K562 (cell line): ENCODE results near the gene LIMS1. TPM values are rescaled to one million over a fixed set of nuclear protein-coding genes. Genes with fewer than 3 reads are reported as not detected.

Source experiments
- ARHGAP35 ChIP-seq: fragments of 450-650 bp; IDR thresholded peaks from 2 replicates; pipeline ENCODE4 v1.6.1; 2018; ENCODE audit not compliant: partially characterized antibody
- CREM ChIP-seq: IDR thresholded peaks from 2 replicates; pipeline ENCODE4 v1.6.1; 2014; ENCODE audit warnings: antibody characterized with exemption, low read depth
- FOXJ3 ChIP-seq: sonication (generic); formaldehyde crosslinking; IDR thresholded peaks from 2 replicates; pipeline ENCODE4 v1.4.0; 2020; ENCODE audit warnings: mild to moderate bottlenecking, missing genetic modification reagents
- GTF2A2 ChIP-seq: IDR thresholded peaks from 2 replicates; pipeline ENCODE4 v1.6.1; 2016; ENCODE audit warnings: mild to moderate bottlenecking, missing genetic modification characterization, missing compliant biosample characterization
- KAT2B ChIP-seq: IDR thresholded peaks from one replicate; pipeline ENCODE4 v1.6.1; 2012; ENCODE audit warnings: low read depth, mild to moderate bottlenecking, control low read depth, inconsistent platforms, low read length, moderate library complexity
- MTF1 ChIP-seq: fragments of 250-450 bp; sonication (Bioruptor Pico); IDR thresholded peaks from 2 replicates; pipeline ENCODE4 v1.9.0; 2021; ENCODE audit warnings: moderate library complexity, mild to moderate bottlenecking, inconsistent platforms, borderline replicate concordance
- POLR2AphosphoS2 ChIP-seq: IDR thresholded peaks from 2 replicates; pipeline ENCODE4 v1.6.1; 2012; ENCODE audit warnings: low read length, improper control_type of control experiment
- PTTG1 ChIP-seq: fragments of 450-650 bp; IDR thresholded peaks from 2 replicates; pipeline ENCODE4 v1.6.1; 2016; ENCODE audit warnings: low read depth, mild to moderate bottlenecking, missing genetic modification characterization, missing compliant biosample characterization
- YY1 ChIP-seq, 3 experiments: IDR thresholded peaks; 2 replicates each; pipeline ENCODE4 v1.6.1; 2011; ENCODE audit warnings: low read length in 2 of 3, mild to moderate bottlenecking in 2 of 3, moderate library complexity in 2 of 3, borderline replicate concordance in 1 of 3, control low read depth in 1 of 3, low read depth in 1 of 3; ENCODE audit not compliant: insufficient read depth in 3 of 3, insufficient replicate concordance in 2 of 3, control insufficient read depth in 1 of 3, insufficient read length in 1 of 3; ENCODE audit errors: extremely low read depth in 1 of 3
- ZNF124 ChIP-seq: sonication (generic); formaldehyde crosslinking; IDR thresholded peaks from 2 replicates; pipeline ENCODE4 v1.8.1; 2022; ENCODE audit warnings: missing genetic modification reagents
- ZNF23 ChIP-seq: fragments of 250-450 bp; sonication (Bioruptor Pico); IDR thresholded peaks from 2 replicates; pipeline ENCODE4 v1.4.0; 2020; ENCODE audit warnings: mild to moderate bottlenecking
- ZNF431 ChIP-seq: sonication (generic); formaldehyde crosslinking; IDR thresholded peaks from 2 replicates; pipeline ENCODE4 v1.8.0; 2022; ENCODE audit warnings: mild to moderate bottlenecking, missing genetic modification reagents
- polyA plus RNA-seq, 8 experiments: library from polyadenylated mRNA; depleted of rRNA in 4 of 8; stranded (reverse) in 5 of 8; unstranded in 3 of 8; fragments of >200 nt; fragmentation: Nextera tagmentation in 2 of 8; fragmentation: Illumina TruSeq in 1 of 8; extraction: Ambion mirVana in 2 of 8; extraction: Trizol in 1 of 8; gene quantifications; 2 replicates each; pipeline versions ENCODE4 v1.2.1 to v1.2.3, GENCODE V29; 2011 to 2014; ENCODE audit warnings: inconsistent platforms in 1 of 8, missing spikeins in 1 of 8
- total RNA-seq, 7 experiments: library from RNA; depleted of rRNA in 6 of 7; stranded (reverse); fragments of >200 nt in 6 of 7; fragmentation: Illumina TruSeq in 2 of 7; extraction: Trizol in 2 of 7; gene quantifications; 2 replicates each; pipeline versions ENCODE4 v1.2.1 to v1.2.3, GENCODE V29; 2011 to 2021; ENCODE audit warnings: low replicate concordance in 1 of 7
- TF ChIP-seq, protein P1 (sequence below), 2 experiments: fragments of 450-650 bp; IDR thresholded peaks; 2 replicates each; pipeline ENCODE4 v1.6.1; 2016; ENCODE audit warnings: mild to moderate bottlenecking in 2 of 2, borderline replicate concordance in 1 of 2, low read depth in 1 of 2, moderate library complexity in 1 of 2
- TF ChIP-seq, protein P2 (sequence below): fragments of 450-650 bp; formaldehyde crosslinking; IDR thresholded peaks from 2 replicates; pipeline ENCODE4 v1.4.0; 2022; ENCODE audit warnings: missing genetic modification characterization
- TF ChIP-seq, protein P3 (sequence below): fragments of 450-650 bp; IDR thresholded peaks from 2 replicates; pipeline ENCODE4 v1.6.1; 2016

The LIMS1 gene
- total and polyA plus RNA-seq, 9 of the 15 experiments (the other 6 are each of a cell fraction or from before 2014, with no cell fraction given) = 52.8 to 134 (median 81.0) TPM

DNA sequence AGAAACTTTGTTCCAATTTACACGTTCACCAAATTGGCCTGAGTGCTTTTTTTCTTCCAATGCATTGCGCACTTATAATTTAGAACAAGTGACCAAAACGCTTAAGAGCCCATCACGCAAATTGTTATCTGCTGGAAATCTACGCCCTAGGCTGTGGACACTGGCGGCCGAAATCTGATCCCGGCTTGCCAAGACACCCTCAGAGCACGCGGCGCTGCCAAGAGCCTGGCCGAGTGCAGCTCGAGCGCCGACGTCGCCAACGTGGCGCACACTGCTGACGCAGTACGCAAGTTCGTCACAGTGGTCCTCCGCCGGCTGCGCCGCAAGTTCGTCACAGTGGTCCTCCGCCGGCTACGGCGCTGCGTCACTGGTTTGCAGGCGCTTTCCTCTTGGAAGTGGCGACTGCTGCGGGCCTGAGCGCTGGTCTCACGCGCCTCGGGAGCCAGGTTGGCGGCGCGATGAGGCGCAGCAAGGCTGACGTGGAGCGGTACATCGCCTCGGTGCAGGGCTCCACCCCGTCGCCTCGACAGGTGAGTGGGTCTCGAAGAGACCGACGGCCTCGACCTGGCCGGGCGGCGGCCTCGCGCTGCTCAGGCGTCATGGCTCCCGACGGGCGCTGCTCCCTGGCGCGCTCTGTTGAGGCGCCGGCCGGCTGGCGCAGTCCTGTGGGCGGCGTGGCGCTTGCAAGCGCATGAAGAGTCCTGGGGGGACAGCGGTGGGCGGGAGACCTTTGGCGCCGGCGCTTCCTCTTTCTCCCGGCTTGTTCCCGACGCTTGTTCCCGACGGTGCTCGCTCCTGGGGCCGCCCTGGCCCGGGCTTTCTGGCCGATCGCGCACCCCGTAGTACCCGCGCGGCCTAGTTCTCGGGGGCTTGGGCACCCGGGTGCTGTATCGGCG, 185.1 kb downstream of the LIMS1 start, which contains the start of gene RANBP2 (continued):
- TF ChIP-seq, protein P1, sequence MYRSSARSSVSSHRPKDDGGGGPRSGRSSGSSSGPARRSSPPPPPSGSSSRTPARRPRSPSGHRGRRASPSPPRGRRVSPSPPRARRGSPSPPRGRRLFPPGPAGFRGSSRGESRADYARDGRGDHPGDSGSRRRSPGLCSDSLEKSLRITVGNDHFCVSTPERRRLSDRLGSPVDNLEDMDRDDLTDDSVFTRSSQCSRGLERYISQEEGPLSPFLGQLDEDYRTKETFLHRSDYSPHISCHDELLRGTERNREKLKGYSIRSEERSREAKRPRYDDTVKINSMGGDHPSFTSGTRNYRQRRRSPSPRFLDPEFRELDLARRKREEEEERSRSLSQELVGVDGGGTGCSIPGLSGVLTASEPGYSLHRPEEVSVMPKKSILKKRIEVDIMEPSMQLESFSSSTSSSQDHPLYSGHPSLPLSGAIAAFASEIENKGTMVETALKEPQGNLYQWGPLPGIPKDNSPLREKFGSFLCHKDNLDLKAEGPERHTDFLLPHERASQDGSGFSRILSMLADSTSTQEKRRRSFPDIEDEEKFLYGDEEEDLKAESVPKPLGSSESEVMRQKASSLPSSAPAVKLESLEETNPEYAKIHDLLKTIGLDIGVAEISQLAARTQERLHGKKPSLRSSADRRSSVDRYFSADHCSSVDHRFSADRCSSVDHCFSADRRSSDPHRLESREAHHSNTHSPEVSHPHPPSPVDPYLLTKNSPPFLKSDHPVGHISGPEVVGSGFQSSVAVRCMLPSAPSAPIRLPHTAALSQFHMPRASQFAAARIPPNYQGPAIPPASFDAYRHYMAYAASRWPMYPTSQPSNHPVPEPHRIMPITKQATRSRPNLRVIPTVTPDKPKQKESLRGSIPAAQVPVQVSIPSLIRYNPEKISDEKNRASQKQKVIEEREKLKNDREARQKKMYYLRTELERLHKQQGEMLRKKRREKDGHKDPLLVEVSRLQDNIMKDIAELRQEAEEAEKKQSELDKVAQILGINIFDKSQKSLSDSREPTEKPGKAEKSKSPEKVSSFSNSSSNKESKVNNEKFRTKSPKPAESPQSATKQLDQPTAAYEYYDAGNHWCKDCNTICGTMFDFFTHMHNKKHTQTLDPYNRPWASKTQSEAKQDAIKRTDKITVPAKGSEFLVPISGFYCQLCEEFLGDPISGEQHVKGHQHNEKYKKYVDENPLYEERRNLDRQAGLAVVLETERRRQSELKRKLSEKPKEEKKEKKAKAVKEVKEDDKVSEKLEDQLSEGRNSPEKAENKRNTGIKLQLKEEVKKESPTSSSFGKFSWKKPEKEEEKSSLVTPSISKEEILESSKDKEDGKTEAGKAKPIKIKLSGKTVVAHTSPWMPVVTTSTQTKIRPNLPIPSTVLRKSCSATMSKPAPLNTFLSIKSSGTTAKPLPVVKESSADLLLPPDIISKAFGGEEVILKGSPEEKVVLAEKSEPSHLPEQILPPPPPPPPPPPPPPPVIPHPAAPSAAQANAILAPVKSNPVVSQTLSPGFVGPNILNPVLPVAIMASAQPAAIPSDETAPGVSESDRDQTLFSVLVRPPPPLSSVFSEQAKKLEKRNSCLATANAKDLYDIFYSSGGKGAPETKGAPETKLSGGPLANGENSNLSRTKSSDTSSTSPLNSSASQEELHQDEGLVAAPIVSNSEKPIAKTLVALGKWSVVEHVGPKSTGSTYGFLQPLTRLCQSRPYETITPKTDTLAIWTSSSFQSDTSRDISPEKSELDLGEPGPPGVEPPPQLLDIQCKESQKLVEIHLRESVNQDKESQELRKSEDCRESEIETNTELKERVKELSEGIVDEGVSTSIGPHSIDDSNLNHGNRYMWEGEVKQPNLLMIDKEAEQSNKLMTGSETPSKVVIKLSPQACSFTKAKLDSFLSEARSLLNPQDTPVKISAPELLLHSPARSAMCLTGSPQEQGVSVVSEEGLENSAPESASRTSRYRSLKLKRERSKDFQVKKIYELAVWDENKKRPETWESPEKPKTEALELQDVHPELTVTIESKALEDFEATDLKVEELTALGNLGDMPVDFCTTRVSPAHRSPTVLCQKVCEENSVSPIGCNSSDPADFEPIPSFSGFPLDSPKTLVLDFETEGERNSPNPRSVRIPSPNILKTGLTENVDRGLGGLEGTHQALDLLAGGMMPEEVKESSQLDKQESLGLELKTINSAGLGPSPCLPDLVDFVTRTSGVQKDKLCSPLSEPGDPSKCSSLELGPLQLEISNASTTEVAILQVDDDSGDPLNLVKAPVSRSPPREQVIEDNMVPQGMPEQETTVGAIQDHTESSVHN (IDR thresholded peaks at IDR 0.05; ENCODE audit: borderline replicate concordance in 1 of 2, low read depth in 1 of 2) = no peak
- peak; percentile 100 for TF ChIP-seq CREM
- TF ChIP-seq PTTG1 = no peak
- TF ChIP-seq ARHGAP35 = no peak
- no peak for TF ChIP-seq KAT2B
- TF ChIP-seq, protein P2, sequence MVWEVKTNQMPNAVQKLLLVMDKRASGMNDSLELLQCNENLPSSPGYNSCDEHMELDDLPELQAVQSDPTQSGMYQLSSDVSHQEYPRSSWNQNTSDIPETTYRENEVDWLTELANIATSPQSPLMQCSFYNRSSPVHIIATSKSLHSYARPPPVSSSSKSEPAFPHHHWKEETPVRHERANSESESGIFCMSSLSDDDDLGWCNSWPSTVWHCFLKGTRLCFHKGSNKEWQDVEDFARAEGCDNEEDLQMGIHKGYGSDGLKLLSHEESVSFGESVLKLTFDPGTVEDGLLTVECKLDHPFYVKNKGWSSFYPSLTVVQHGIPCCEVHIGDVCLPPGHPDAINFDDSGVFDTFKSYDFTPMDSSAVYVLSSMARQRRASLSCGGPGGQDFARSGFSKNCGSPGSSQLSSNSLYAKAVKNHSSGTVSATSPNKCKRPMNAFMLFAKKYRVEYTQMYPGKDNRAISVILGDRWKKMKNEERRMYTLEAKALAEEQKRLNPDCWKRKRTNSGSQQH (CRISPR knock-in tag) = no peak
- no peak for TF ChIP-seq ZNF23 (CRISPR knock-in tag)
- no peak for TF ChIP-seq ZNF124 (CRISPR knock-in tag)
- TF ChIP-seq GTF2A2 (tag) = no peak
- TF ChIP-seq ZNF431 (CRISPR knock-in tag) = peak; percentile 84
- TF ChIP-seq POLR2AphosphoS2 = peak; percentile 83; the same call in 1 of the 2 replicates
- no peak for TF ChIP-seq FOXJ3 (CRISPR knock-in tag)
- peak in 1 of 3 experiments; percentile 49 for TF ChIP-seq YY1 (IDR thresholded peaks at IDR 0.05; ENCODE audit: borderline replicate concordance in 1 of 3, control insufficient read depth in 1 of 3, extremely low read depth in 1 of 3, insufficient read depth in 3 of 3, insufficient read length in 1 of 3, insufficient replicate concordance in 2 of 3, low read depth in 1 of 3, low read length in 2 of 3)
- TF ChIP-seq MTF1 = no peak
- TF ChIP-seq, protein P3, sequence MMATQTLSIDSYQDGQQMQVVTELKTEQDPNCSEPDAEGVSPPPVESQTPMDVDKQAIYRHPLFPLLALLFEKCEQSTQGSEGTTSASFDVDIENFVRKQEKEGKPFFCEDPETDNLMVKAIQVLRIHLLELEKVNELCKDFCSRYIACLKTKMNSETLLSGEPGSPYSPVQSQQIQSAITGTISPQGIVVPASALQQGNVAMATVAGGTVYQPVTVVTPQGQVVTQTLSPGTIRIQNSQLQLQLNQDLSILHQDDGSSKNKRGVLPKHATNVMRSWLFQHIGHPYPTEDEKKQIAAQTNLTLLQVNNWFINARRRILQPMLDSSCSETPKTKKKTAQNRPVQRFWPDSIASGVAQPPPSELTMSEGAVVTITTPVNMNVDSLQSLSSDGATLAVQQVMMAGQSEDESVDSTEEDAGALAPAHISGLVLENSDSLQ = peak; percentile 64
